Sigmoid colon (tissue), 7 donors: ENCODE measurements around the gene MROH8. TPM values are rescaled to one million over a fixed set of nuclear protein-coding genes. Genes with fewer than 3 reads are reported as not detected.

ENCODE experiments used
- DNase-seq: peaks from one replicate; pipeline ENCODE4 v3.0.0-alpha.2; 2019
- H3K27ac ChIP-seq, 4 donors: fragments of 200-600 bp; sonication (generic); one replicate each; pipeline ENCODE4 v1.5.1; 2016 to 2019; ENCODE audit warnings: mild to moderate bottlenecking in 1 of 4
- H3K27me3 ChIP-seq, 3 donors: fragments of 200-600 bp; sonication (generic); one replicate each; pipeline ENCODE4 v1.5.1; 2019; ENCODE audit warnings: mild to moderate bottlenecking in 1 of 3
- H3K36me3 ChIP-seq, 4 donors: fragments of 200-600 bp; sonication (generic); one replicate each; pipeline ENCODE4 v1.5.1; 2016 to 2019
- H3K4me1 ChIP-seq, 4 donors: fragments of 200-600 bp; sonication (generic); one replicate each; pipeline ENCODE4 v1.5.1; 2017 to 2019
- H3K4me3 ChIP-seq, 4 donors: fragments of 200-600 bp; sonication (generic); one replicate each; pipeline ENCODE4 v1.5.1; 2017 to 2019; ENCODE audit warnings: mild to moderate bottlenecking in 2 of 4, moderate library complexity in 1 of 4
- H3K9me3 ChIP-seq, 4 donors: fragments of 200-600 bp in 3 of 4; sonication (generic) in 3 of 4; one replicate each; pipeline versions ENCODE4 v1.5.1 to v1.6.1; 2013 to 2019
- EP300 ChIP-seq, 4 donors: sonication (generic); formaldehyde crosslinking; IDR thresholded peaks; one replicate each; pipeline ENCODE4 v1.6.1; 2017; ENCODE audit warnings: antibody characterized with exemption in 4 of 4
- POLR2A ChIP-seq, 2 donors: fragments of 450-650 bp; IDR thresholded peaks; one replicate each; pipeline ENCODE4 v1.6.1; 2016; ENCODE audit warnings: antibody characterized with exemption in 2 of 2, mild to moderate bottlenecking in 2 of 2, moderate library complexity in 2 of 2
- POLR2AphosphoS5 ChIP-seq, 4 donors: sonication (generic); formaldehyde crosslinking; IDR thresholded peaks; one replicate each; pipeline ENCODE4 v1.6.1; 2017; ENCODE audit warnings: antibody characterized with exemption in 4 of 4
- WGBS, 2 donors: extraction: QIAGEN DNeasy Blood & Tissue Kit; methylation state at CpG; one replicate each; pipeline ENCODE4 v1.1.7; 2013; 5-methylcytosine and 5-hydroxymethylcytosine counted together
- intact Hi-C: fragments of 100-400 bp; cut with DNase I; formaldehyde crosslinking; loops from one replicate; pipeline ENCODE4 v1.15.1; 2023
- polyA plus RNA-seq, 3 donors: library from polyadenylated mRNA; stranded (reverse); fragments of 200-250 nt; gene quantifications; one replicate each; pipeline ENCODE4 v1.2.3, GENCODE V29; 2013
- total RNA-seq, 4 donors: library from RNA; depleted of rRNA; stranded (reverse); fragments of >200 nt; gene quantifications; one replicate each; pipeline ENCODE4 v1.1.0, GENCODE V29; 2016
- TF ChIP-seq, protein P1 (sequence below), 4 experiments: fragments of 450-650 bp in 3 of 4; fragments of 200-600 bp in 1 of 4; IDR thresholded peaks; one replicate each; pipeline ENCODE4 v1.5.1; 2016 to 2019; ENCODE audit warnings: antibody characterized with exemption in 4 of 4, mild to moderate bottlenecking in 3 of 4, moderate library complexity in 2 of 4
- donor health status: healthy with polysubstance abuse.
- donor health status: Bipolar disorder and iron deficiency.
- donor health status: healthy.

MROH8 gene
- total and polyA plus RNA-seq, 7 donors: 0.46 to 11.1 (median 2.4) TPM

DNA sequence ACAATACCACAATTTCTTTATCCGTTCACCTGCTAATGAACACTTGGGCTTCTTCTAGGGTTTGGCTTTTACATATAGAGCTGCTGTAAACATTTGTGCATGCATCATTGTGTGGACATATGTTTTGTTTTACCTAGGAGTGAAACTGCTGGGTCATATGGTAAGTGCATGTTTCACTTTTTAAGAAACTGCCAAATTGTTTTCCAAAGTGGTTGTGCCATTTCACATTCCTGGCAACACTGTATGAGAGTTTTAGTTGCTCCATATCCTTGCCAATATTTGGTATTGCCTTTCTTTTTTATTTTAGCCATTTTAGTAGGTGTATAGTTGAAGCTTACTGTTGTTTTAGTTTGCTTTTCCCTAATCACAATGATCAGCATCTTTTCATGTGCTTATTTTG lies 14.3 kb downstream of the MROH8 start:
- no peak overlapping the region for H3K4me3 ChIP-seq
- no peak for TF ChIP-seq POLR2A (IDR thresholded peaks at IDR 0.05)
- no peak for TF ChIP-seq POLR2AphosphoS5 (IDR thresholded peaks at IDR 0.05)
- TF ChIP-seq EP300 (IDR thresholded peaks at IDR 0.05): no peak
- TF ChIP-seq, protein P1, sequence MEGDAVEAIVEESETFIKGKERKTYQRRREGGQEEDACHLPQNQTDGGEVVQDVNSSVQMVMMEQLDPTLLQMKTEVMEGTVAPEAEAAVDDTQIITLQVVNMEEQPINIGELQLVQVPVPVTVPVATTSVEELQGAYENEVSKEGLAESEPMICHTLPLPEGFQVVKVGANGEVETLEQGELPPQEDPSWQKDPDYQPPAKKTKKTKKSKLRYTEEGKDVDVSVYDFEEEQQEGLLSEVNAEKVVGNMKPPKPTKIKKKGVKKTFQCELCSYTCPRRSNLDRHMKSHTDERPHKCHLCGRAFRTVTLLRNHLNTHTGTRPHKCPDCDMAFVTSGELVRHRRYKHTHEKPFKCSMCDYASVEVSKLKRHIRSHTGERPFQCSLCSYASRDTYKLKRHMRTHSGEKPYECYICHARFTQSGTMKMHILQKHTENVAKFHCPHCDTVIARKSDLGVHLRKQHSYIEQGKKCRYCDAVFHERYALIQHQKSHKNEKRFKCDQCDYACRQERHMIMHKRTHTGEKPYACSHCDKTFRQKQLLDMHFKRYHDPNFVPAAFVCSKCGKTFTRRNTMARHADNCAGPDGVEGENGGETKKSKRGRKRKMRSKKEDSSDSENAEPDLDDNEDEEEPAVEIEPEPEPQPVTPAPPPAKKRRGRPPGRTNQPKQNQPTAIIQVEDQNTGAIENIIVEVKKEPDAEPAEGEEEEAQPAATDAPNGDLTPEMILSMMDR (IDR thresholded peaks at IDR 0.05): no peak
- H3K36me3 ChIP-seq: peaks cover 0 to 16% (median 0%) of the 10 kb centered on the region in 4 donors

DNA sequence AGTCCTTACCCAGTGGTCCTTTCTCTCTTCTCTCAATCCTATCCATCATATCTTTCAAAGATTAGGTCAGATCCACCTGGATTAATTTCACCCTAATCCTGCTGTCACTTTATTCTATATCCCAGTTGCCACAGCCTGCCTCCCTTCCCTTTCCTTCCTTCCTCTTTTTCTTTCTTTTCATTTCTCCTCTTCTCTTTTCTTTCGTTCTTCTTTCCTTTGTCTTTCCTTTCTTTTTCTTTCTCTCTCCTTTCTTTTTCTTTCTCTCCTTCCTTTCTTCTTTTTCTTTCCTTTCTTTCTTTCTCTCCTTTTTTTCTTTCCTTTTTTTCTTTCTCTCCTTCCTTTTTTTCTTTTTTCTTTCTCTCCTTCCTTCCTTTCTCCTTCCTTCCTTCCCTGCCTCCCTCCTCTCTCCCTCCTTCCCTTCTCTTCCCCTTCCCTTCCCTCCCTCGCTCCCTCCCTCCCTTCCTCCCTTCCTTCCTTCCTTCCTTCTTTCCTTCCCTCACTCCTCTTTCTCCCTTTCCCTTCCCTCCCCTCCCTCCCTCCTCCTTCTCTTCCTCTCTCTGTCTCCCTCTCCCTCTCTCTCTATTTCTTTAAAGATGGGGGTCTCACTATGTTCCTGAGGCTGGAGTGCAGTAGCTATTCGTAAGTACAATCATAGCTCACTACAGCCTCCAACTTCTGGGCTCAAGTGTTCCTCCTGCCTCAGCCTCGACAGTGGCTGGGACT lies 15.4 kb downstream of the MROH8 start:
- H3K4me3 ChIP-seq: no peak overlapping the region
- H3K27me3 ChIP-seq: no peaks in the 10 kb centered on the region
- TF ChIP-seq, protein P1 (IDR thresholded peaks at IDR 0.05): no peak
- TF ChIP-seq POLR2AphosphoS5 (IDR thresholded peaks at IDR 0.05): no peak
- no peak for TF ChIP-seq POLR2A (IDR thresholded peaks at IDR 0.05)
- no peak for TF ChIP-seq EP300 (IDR thresholded peaks at IDR 0.05)
- no peak overlapping the region for H3K27ac ChIP-seq
- intact Hi-C loops: no loop called here
- no peaks in the 10 kb centered on the region for H3K9me3 ChIP-seq
- peaks cover 0 to 16% (median 0%) of the 10 kb centered on the region in 4 donors for H3K36me3 ChIP-seq
- 83 to 91% methylated on average over 4 of the region's 4 CpGs for WGBS, 2 donors
- H3K4me1 ChIP-seq: no peaks in the 10 kb centered on the region
- DNase-seq: no peak

More for the DNA sequence above, 14.3 kb downstream of the MROH8 start:
- intact Hi-C loops: no loop called here
- DNase-seq: no peak
- WGBS, 2 donors: 96% methylated on average over 1 of the region's 1 CpG
- H3K27me3 ChIP-seq: no peaks in the 10 kb centered on the region
- no peaks in the 10 kb centered on the region for H3K9me3 ChIP-seq
- no peak overlapping the region for H3K27ac ChIP-seq
- no peaks in the 10 kb centered on the region for H3K4me1 ChIP-seq

DNA sequence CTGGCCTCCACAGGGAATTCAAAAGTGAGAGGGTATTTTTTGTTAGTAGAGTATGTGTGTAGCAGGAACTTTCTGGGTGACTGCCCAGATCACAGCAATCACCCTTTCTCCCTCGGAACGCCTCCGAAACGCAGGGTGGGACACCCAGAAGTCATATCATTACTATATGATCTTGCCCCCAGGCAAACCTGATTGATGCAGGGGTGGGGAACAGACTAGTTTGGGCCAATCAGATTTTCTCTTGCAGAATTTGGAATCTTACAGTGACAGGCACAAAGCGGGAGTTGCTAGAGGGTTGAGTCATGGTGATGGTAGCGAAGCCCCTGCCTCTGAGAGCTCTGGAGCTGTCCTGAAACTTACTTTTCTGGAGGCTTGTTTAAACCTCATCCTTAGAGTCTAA lies 16.7 kb downstream of the MROH8 start:
- intact Hi-C loops: no loop called here
- no peak overlapping the region for H3K4me3 ChIP-seq
- DNase-seq: no peak
- WGBS, 2 donors: 83 to 87% methylated on average over 6 of the region's 6 CpGs
- no peak for TF ChIP-seq EP300 (IDR thresholded peaks at IDR 0.05)
- no peak for TF ChIP-seq POLR2AphosphoS5 (IDR thresholded peaks at IDR 0.05)
- TF ChIP-seq, protein P1 (IDR thresholded peaks at IDR 0.05): no peak
- TF ChIP-seq POLR2A (IDR thresholded peaks at IDR 0.05): no peak
- H3K27me3 ChIP-seq: no peaks in the 10 kb centered on the region
- no peaks in the 10 kb centered on the region for H3K4me1 ChIP-seq
- no peak overlapping the region for H3K27ac ChIP-seq
- no peaks in the 10 kb centered on the region for H3K9me3 ChIP-seq
- peaks cover 0 to 11% (median 0%) of the 10 kb centered on the region in 4 donors for H3K36me3 ChIP-seq

DNA sequence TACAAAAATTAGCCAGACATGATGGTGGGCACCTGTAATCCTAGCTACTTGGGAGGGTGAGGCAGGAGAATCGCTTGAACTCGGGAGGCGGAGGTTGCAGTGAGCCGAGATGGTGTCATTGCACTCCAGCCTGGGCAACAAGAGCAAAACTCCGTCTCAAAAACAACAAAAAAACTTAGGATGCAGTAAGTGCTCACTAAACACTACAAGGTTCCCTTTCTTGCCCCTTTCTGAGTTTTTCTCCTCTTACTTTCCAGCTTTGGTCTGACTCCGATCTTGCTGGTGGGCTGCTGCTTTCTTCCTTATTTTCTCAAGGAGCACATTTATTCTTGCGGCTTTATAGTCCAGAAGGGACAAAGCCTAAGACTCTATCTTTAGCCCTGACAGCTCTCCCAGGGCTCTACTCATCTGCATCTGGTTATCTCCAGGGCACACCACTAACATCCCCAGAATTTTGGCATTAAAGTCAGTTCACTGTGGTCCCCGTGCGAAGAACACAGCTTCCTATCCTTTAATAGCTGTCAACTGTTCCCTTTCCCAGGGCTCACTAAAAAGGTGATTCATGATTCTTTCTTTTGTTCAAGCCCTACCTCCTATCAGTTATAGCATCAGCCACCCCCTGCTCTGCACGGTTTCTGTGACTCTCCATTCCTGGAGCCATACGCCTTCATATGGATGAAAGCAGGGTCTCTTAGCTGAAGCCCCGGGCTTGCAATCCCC lies 17.4 kb downstream of the MROH8 start:
- Histone ChIP-seq H3K27me3 (no peaks in the 10 kb centered on the region), H3K27ac (no peak overlapping the region), H3K36me3 (peaks cover 0 to 5% (median 0%) of the 10 kb centered on the region in 4 donors), H3K4me3 (no peak overlapping the region), H3K4me1 (no peaks in the 10 kb centered on the region), H3K9me3 (no peaks in the 10 kb centered on the region)
- no peak for DNase-seq
- TF ChIP-seq POLR2AphosphoS5 (IDR thresholded peaks at IDR 0.05) (no peak), POLR2A (IDR thresholded peaks at IDR 0.05) (no peak), EP300 (IDR thresholded peaks at IDR 0.05) (no peak)
- TF ChIP-seq, protein P1 (IDR thresholded peaks at IDR 0.05): no peak
- intact Hi-C loops: no loop called here
- WGBS, 2 donors: 78 to 84% methylated on average over 12 of the region's 12 CpGs
